Hindlimb muscle (tissue), 1 donor: Measurements from ENCODE around the gene LRRFIP1. TPM values are rescaled to one million over a fixed set of nuclear protein-coding genes. Genes with fewer than 3 reads are reported as not detected.

Experiments
- DNase-seq: peaks from one replicate; pipeline ENCODE4 v3.0.0-alpha.2; 2013
- polyA plus RNA-seq: library from polyadenylated mRNA; unstranded; fragments of 120-200 nt; gene quantifications from one replicate; pipeline ENCODE4 v1.2.1, GENCODE V29; 2013; ENCODE audit not compliant: insufficient read length

Gene LRRFIP1
- polyA plus RNA-seq, 1 donor = 184 TPM

DNA sequence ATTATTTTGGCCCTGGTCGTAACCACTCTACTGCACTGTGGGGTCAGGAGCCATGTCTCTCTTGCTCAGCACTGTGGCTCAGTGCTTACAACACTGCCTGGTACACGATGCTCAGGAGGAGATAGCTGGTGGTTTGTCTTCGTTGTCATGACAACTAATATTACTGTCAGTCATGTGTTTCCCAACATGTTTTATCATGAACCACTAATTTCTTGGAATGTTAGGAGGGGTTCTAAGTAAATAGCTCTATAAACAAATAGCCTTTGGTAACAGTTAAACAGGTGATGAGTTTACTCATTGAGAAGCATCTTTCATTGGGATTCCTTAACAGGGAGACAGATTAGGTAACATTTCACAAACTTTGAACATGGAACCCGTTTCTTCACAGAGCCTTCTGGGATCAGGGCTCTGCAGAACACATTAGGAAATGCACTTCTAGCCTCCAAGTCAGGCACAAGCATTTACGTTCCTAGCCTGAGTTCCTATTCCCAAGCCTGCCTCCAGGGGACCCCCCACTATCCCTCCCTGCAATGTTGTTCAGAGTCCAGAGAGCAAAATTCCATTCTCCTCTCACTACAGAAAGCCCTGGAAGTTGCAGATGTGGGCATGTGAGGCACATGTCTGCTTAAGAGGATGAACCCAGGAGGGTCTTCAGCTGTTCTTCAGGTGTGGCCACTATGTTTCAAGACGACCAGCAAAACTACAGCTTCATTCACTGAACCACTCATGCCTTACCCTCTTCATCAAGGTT is 164.8 kb downstream of the LRRFIP1 start:
- DNase-seq = no peak

DNA sequence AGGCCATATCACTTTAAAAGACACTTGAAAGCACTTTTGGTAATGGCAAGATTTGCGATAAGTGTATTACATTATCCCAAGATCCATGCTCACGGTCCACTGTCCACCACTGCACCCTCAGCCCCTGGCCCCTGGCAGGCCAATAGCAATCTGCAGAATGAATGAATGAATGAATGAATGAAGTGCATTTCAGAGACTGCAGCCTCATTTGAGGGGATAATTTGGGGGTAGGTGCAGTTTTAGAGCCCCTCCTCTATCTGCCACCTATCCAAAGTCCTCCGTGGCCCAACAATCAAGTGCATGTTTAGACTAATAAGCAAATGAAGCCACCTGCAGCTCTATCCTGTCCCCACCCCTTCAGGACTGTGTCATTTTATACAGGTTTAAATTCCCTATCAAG is 169.9 kb downstream of the LRRFIP1 start:
- no peak for DNase-seq

- no peak for DNase-seq
Observed at GRCh38 chr2:237798236-237799059, 171.1 kb downstream of the LRRFIP1 start, which contains the start of gene RBM44. RBM44 (plus strand) TSS chr2:237798779; CDS start chr2:237813610, 14,831 bp downstream.

DNA sequence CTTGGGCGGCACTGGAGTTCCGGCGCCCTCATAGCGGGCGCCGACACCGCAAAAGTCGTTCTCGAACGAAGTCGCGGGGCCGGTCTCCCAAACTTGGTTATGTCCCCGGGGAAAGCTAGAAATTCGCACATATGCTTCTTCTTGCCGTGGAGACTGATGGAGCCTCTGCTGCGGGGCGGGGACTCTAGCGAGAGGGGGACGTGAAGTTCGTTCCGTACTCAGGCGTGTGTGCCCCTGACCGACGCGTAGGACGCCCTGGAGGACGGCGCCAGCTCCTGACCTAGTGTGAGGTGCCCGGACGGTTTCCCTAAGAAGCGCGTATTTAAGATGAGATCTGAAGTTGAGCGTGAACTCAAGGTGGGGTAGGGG is 171.7 kb downstream of the LRRFIP1 start:
- DNase-seq = no peak

DNA sequence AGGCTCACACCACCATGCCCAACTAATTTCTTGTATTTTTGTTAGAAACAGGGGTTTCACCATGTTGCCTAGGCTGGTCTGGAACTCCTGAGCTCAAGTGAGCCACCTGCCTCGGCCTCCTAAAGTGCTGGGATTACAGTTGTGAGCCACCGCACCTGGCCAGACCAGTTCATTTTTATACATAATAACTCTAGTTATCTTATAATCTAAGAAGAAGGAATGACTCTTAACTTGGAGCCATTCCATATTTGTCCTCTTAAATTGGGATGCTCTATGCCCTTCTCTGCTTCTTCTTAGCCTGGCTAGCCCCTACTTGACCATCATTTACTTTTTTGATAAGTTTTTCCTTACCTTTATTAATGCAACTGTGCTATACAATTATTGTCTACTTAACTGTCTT is 174.1 kb downstream of the LRRFIP1 start:
- no peak for DNase-seq

GRCh38 chr2:237806334-237806733 is 178.9 kb downstream of the LRRFIP1 start:
- peak; percentile 18 for DNase-seq

DNA sequence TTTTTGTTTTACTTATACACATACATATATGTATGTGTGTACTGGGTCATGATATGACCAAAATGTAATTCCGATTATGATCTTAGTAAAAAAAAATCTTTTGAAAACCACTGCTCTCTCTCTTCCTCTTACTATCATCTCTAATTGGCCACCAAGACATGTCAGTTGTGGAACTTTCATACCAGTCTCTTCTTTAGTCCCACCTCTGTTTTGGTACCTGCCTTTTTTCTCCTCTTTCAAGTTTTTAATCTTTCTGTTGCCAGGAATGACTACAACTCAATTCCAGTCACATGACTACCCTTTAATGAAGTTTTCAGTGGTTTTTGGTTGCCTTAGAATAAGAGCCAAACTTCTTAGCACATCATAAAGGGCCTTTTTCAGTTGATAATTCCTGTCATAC is 188.2 kb downstream of the LRRFIP1 start:
- no peak for DNase-seq

- no peak for DNase-seq
Observed at GRCh38 chr2:237816531-237816930, 189.1 kb downstream of the LRRFIP1 start.

GRCh38 chr2:237818066-237818473 is 190.7 kb downstream of the LRRFIP1 start:
- no peak for DNase-seq

DNA sequence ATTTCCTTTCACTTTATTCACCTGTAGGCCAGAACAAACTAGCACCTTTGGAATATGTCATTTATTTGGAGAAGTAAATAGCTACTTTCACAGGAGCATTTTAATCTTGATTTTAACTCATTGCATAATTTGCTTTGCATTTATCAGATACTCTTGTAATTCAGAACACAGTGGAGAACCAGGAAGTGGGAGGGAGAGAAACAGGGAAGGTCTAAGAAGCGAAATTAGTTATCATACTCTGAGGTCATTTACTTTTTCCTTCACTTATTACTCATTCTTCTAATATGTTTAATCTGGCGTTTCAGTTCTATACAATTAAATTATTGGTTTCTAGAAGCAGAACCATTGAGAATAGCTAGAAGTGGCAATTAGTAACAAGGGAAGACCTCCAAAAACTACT is 191.8 kb downstream of the LRRFIP1 start:
- no peak for DNase-seq

- no peak for DNase-seq
Observed at GRCh38 chr2:237820421-237820820, 193.0 kb downstream of the LRRFIP1 start.

- no peak for DNase-seq
Observed at GRCh38 chr2:237823544-237823943, 196.2 kb downstream of the LRRFIP1 start.

- no peak for DNase-seq
Observed at GRCh38 chr2:237824085-237824484, 196.7 kb downstream of the LRRFIP1 start.

GRCh38 chr2:237827421-237827987 is 200.1 kb downstream of the LRRFIP1 start:
- no peak for DNase-seq

Other genes starting within 250 kb of the LRRFIP1 start
- 254 TPM for gene COL6A3, start 213.4 kb upstream of the LRRFIP1 start, polyA plus RNA-seq
- gene MLPH, start 140.3 kb upstream of the LRRFIP1 start, polyA plus RNA-seq = 0.85 TPM
- gene PRLH, start 61.0 kb upstream of the LRRFIP1 start, polyA plus RNA-seq = not detected
- gene RAB17, start 36.9 kb upstream of the LRRFIP1 start, polyA plus RNA-seq = 1.6 TPM
- gene RBM44, start 171.2 kb downstream of the LRRFIP1 start, polyA plus RNA-seq = 0.93 TPM
- 55.1 TPM for gene RAMP1, start 232.0 kb downstream of the LRRFIP1 start, polyA plus RNA-seq